Measurements from ENCODE around the gene TANC1. TPM values are rescaled to one million over a fixed set of nuclear protein-coding genes. Genes with fewer than 3 reads are reported as not detected.

The TANC1 gene
- total RNA-seq, 1 experiment from 2014 or later = 2.5 TPM

DNA sequence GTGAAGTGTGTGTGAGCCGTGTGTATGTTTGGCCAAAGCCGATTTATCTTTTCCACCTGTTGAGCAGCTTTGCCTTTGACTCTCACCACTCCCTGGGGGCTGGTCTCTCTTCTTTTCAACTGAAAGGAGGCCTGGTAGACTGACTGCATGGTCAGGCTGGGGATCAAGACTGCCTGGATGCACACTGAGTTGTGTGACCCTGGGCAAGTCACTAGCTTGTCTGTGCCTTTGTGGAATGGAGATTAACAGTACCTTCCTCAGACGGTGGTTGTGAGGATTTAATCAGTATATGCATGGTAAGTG, 85.5 kb downstream of the TANC1 start:
- Histone ChIP-seq H3K27me3 (ENCODE audit: insufficient read depth, low read length) (no peaks in the 10 kb centered on the region), H3K4me1 (ENCODE audit: insufficient read depth, low read length) (0 out of 2 replicates have a peak, but pooled peaks cover 2% of the 10 kb centered on the region), H3K27ac (ENCODE audit: insufficient read length, low read depth, low read length) (no peak overlapping the region), H3K23me2 (ENCODE audit: insufficient read length, low read depth, low read length, poor library complexity, severe bottlenecking) (no peaks in the 10 kb centered on the region), H3K9me3 (ENCODE audit: control insufficient read depth, low read depth, low read length) (no peaks in the 10 kb centered on the region), H4K5ac (ENCODE audit: insufficient read length, low read depth, low read length) (no peak overlapping the region), H3K79me2 (ENCODE audit: insufficient read depth, low read length) (no peaks in the 10 kb centered on the region), H3K23ac (ENCODE audit: insufficient read length, low read depth, low read length) (no peak overlapping the region), H2BK20ac (ENCODE audit: low read depth, low read length, poor library complexity, severe bottlenecking) (no peak overlapping the region), H4K8ac (replicated peaks; ENCODE audit: insufficient read length, low read depth, low read length) (no peak overlapping the region), H3K4me2 (ENCODE audit: insufficient read depth, insufficient read length, low read length) (no peak overlapping the region), H3K56ac (ENCODE audit: insufficient read length, low read depth, low read length) (no peak overlapping the region), H3K18ac (ENCODE audit: insufficient read length, low read depth, low read length) (no peak overlapping the region), H4K20me1 (ENCODE audit: control insufficient read depth, insufficient read depth, insufficient read length) (no peaks in the 10 kb centered on the region), H3K79me1 (ENCODE audit: insufficient read depth, low read depth, low read length, poor library complexity, severe bottlenecking) (no peaks in the 10 kb centered on the region), H3K9ac (ENCODE audit: extremely low read depth, insufficient read length, low read length) (no peak overlapping the region), H2BK5ac (ENCODE audit: insufficient read length, low read length) (no peak overlapping the region), H2AFZ (ENCODE audit: low read length) (no peak overlapping the region), H3K4ac (ENCODE audit: low read depth, low read length) (no peak overlapping the region), H2BK15ac (ENCODE audit: low read depth, low read length) (no peak overlapping the region), H3T11ph (ENCODE audit: low read length) (no peak overlapping the region), H3K14ac (ENCODE audit: insufficient read depth, low read length) (no peak overlapping the region), H2AK5ac (ENCODE audit: insufficient read length, low read length) (no peak overlapping the region), H2BK12ac (ENCODE audit: insufficient read length, low read depth, low read length) (no peak overlapping the region), H2BK120ac (ENCODE audit: low read depth, low read length, poor library complexity, severe bottlenecking) (no peak overlapping the region), H4K91ac (ENCODE audit: insufficient read length, low read depth, low read length) (no peak overlapping the region)
- Mint-ChIP-seq H3K36me3 (ENCODE audit: insufficient read depth in 1 of 3, low read depth in 3 of 3) (no peaks in the 10 kb centered on the region), H3K27me3 (ENCODE audit: low read depth) (no peaks in the 10 kb centered on the region; the same call in 1 of the 2 replicates), H3K9me3 (no peaks in the 10 kb centered on the region), H3K4me3 (no peak overlapping the region), H3K4me1 (peaks cover 5 to 6% of the 10 kb centered on the region in 2 experiments), H3K27ac (no peak overlapping the region)
- no CpG with 5 or more reads among the region's 3 CpGs for WGBS (ENCODE audit: extremely low coverage, insufficient read length, low lambda C conversion rate)
- DNase-seq = no peak
- TF ChIP-seq, protein P1, sequence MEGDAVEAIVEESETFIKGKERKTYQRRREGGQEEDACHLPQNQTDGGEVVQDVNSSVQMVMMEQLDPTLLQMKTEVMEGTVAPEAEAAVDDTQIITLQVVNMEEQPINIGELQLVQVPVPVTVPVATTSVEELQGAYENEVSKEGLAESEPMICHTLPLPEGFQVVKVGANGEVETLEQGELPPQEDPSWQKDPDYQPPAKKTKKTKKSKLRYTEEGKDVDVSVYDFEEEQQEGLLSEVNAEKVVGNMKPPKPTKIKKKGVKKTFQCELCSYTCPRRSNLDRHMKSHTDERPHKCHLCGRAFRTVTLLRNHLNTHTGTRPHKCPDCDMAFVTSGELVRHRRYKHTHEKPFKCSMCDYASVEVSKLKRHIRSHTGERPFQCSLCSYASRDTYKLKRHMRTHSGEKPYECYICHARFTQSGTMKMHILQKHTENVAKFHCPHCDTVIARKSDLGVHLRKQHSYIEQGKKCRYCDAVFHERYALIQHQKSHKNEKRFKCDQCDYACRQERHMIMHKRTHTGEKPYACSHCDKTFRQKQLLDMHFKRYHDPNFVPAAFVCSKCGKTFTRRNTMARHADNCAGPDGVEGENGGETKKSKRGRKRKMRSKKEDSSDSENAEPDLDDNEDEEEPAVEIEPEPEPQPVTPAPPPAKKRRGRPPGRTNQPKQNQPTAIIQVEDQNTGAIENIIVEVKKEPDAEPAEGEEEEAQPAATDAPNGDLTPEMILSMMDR (conservative IDR thresholded peaks at IDR 0.05) = no peak
